ENCODE measurements around the gene RIIAD1. TPM values are rescaled to one million over a fixed set of nuclear protein-coding genes. Genes with fewer than 3 reads are reported as not detected.

The RIIAD1 gene
- polyA plus RNA-seq, 3 donors = not detected

- Mint-ChIP-seq H3K36me3 (peaks cover 14 to 16% of the 10 kb centered on the region in 2 donors), H3K4me3 (no peak overlapping the region), H3K27me3 (ENCODE audit: low read depth in 3 of 3) (peaks cover 2 to 4% (median 3%) of the 10 kb centered on the region in 3 donors), H3K27ac (no peak overlapping the region), H3K9me3 (peaks cover 0 to 1% (median 0%) of the 10 kb centered on the region in 7 donors), H3K4me1 (no peaks in the 10 kb centered on the region)
- Histone ChIP-seq H3K4me3 (replicated peaks in 1 of 3; ENCODE audit: low read depth in 2 of 3, low read length in 3 of 3) (no peak overlapping the region), H3K9ac (ENCODE audit: insufficient read depth, low read length, poor library complexity, severe bottlenecking) (no peak overlapping the region), H3K4me2 (replicated peaks; ENCODE audit: extremely low read depth, low read length, poor library complexity, severe bottlenecking) (no peak overlapping the region), H3K79me2 (ENCODE audit: insufficient read depth, low read length) (no peaks in the 10 kb centered on the region), H3K36me3 (replicated peaks in 1 of 2; ENCODE audit: control insufficient read depth in 1 of 2, insufficient read depth in 2 of 2, low read length in 2 of 2) (peaks cover 0 to 4% of the 10 kb centered on the region in 2 donors), H4K20me1 (ENCODE audit: insufficient read depth, low read length) (no peaks in the 10 kb centered on the region), H3K9me3 (replicated peaks in 1 of 2; ENCODE audit: control insufficient read depth in 1 of 2, insufficient read depth in 1 of 2, low read length in 2 of 2) (no peaks in the 10 kb centered on the region), H3K27ac (ENCODE audit: low read depth in 1 of 2, low read length in 2 of 2) (no peak overlapping the region), H3K27me3 (ENCODE audit: control insufficient read depth in 2 of 2, insufficient read depth in 2 of 2, low read length in 2 of 2) (no peaks in the 10 kb centered on the region), H3K4me1 (ENCODE audit: control insufficient read depth in 1 of 2, insufficient read depth in 2 of 2, low read length in 2 of 2) (no peaks in the 10 kb centered on the region), H2AFZ (ENCODE audit: insufficient read depth, low read depth, low read length, poor library complexity, severe bottlenecking) (no peak overlapping the region)
- WGBS (ENCODE audit: insufficient coverage) = 80% methylated on average over 2 of the region's 5 CpGs
- no peak for DNase-seq
- no peak for TF ChIP-seq CTCF (IDR thresholded peaks at IDR 0.05)
- intact Hi-C loops (cut with micrococcal nuclease) = no loop called here
These were observed 52.4 kb downstream of the RIIAD1 start for GRCh38 chr1:151773702-151774101.

DNA sequence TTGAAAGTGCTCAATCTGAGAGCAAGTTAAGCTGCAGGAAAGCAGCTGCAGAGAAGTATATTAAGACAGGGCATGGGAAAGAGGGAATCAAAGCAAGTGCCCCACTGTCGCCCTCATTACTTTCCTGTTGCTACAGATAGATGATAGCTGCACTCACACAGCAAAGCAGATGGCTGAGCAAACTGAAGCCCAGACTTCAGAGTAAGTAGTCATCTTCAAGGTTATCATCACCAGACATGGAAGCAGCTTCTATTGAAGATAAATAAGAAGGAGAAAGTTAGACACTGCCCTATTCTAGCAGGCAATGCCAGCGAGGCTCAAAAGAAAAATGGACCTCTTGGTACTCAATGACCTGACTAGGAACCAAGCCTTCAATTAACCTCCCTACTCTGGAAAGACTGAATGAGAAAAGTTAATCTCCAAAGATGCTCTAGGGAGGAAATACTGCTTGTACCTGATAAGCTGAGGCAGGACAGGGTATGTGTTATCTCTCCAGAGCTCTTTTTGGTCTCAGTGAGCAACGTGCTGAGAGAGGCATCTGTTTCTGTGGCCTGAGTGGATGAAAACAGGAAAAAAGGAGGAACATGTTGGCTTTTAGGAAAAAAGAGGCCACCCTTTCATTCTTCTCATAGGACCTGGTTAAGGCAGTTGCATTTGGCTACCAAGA, 53.1 kb downstream of the RIIAD1 start:
- Mint-ChIP-seq H3K27ac (no peak overlapping the region), H3K27me3 (ENCODE audit: low read depth in 3 of 3) (peaks cover 2 to 4% (median 3%) of the 10 kb centered on the region in 3 donors), H3K4me3 (no peak overlapping the region), H3K4me1 (no peaks in the 10 kb centered on the region), H3K9me3 (peaks cover 0 to 1% (median 0%) of the 10 kb centered on the region in 7 donors), H3K36me3 (peaks cover 16 to 17% of the 10 kb centered on the region in 2 donors)
- Histone ChIP-seq H3K27me3 (ENCODE audit: control insufficient read depth in 2 of 2, insufficient read depth in 2 of 2, low read length in 2 of 2) (no peaks in the 10 kb centered on the region), H3K79me2 (ENCODE audit: insufficient read depth, low read length) (no peaks in the 10 kb centered on the region), H3K4me2 (replicated peaks; ENCODE audit: extremely low read depth, low read length, poor library complexity, severe bottlenecking) (no peak overlapping the region), H3K4me1 (ENCODE audit: control insufficient read depth in 1 of 2, insufficient read depth in 2 of 2, low read length in 2 of 2) (no peaks in the 10 kb centered on the region), H4K20me1 (ENCODE audit: insufficient read depth, low read length) (no peaks in the 10 kb centered on the region), H3K9ac (ENCODE audit: insufficient read depth, low read length, poor library complexity, severe bottlenecking) (no peak overlapping the region), H2AFZ (ENCODE audit: insufficient read depth, low read depth, low read length, poor library complexity, severe bottlenecking) (no peak overlapping the region), H3K9me3 (replicated peaks in 1 of 2; ENCODE audit: control insufficient read depth in 1 of 2, insufficient read depth in 1 of 2, low read length in 2 of 2) (no peaks in the 10 kb centered on the region), H3K4me3 (replicated peaks in 1 of 3; ENCODE audit: low read depth in 2 of 3, low read length in 3 of 3) (no peak overlapping the region), H3K27ac (ENCODE audit: low read depth in 1 of 2, low read length in 2 of 2) (no peak overlapping the region), H3K36me3 (replicated peaks in 1 of 2; ENCODE audit: control insufficient read depth in 1 of 2, insufficient read depth in 2 of 2, low read length in 2 of 2) (peaks cover 0 to 4% of the 10 kb centered on the region in 2 donors)
- intact Hi-C loops (cut with micrococcal nuclease) = no loop called here
- DNase-seq = no peak
- no peak for TF ChIP-seq CTCF (IDR thresholded peaks at IDR 0.05)
- no CpG with 5 or more reads among the region's 3 CpGs for WGBS (ENCODE audit: insufficient coverage)

Data from CD14-positive monocyte (primary cell).